B cell (primary cell): Measurements from ENCODE around the gene RHOXF2.

Source experiments
- CTCF ChIP-seq: fragments of 200-600 bp; IDR thresholded peaks from one replicate; pipeline ENCODE4 v1.8.0; 2022; ENCODE audit warnings: antibody characterized with exemption, mild to moderate bottlenecking
- EZH2 ChIP-seq: IDR thresholded peaks from 2 replicates; pipeline ENCODE4 v1.6.1; 2012; ENCODE audit warnings: borderline replicate concordance, low read depth, mild to moderate bottlenecking, moderate library complexity, low read length; ENCODE audit not compliant: insufficient read depth, poor library complexity, severe bottlenecking

GRCh38 chrX:120145295-120145925, 13.0 kb upstream of the RHOXF2 start:
- TF ChIP-seq EZH2: no peak
- no peak for TF ChIP-seq CTCF
